HepG2 (cell line): ENCODE data around the gene NMNAT3.

Source experiments
- RFX5 ChIP-seq: IDR thresholded peaks from 2 replicates; pipeline ENCODE4 v1.6.1; 2011; ENCODE audit warnings: low read depth, low read length, improper control_type of control experiment
- ZBTB14 ChIP-seq: sonication (generic); formaldehyde crosslinking; IDR thresholded peaks from 2 replicates; pipeline ENCODE4 v1.4.0; 2020; ENCODE audit warnings: missing genetic modification reagents
- ZNF350 ChIP-seq: sonication (generic); formaldehyde crosslinking; IDR thresholded peaks from 2 replicates; pipeline ENCODE4 v1.4.0; 2020; ENCODE audit warnings: mild to moderate bottlenecking, low read depth, missing genetic modification reagents, borderline replicate concordance

GRCh38 chr3:139611528-139611927 is 66.2 kb downstream of the NMNAT3 start:
- TF ChIP-seq RFX5 (no peak), ZBTB14 (CRISPR knock-in tag) (no peak), ZNF350 (CRISPR knock-in tag) (no peak)
